Activated T-cell treated with anti-CD3 and anti-CD28 coated beads for 1 hour (primary cell): ENCODE measurements around the gene ALDH3B2.
"Not testable (repeated sequence)": the region's sequence is repeated elsewhere in the genome, so short reads cannot be mapped to it uniquely, and the experiment has no call there.

Experiments
- DNase-seq: peaks from one replicate; pipeline ENCODE4 v3.0.0-alpha.2; 2020; ENCODE audit warnings: low read depth

ALDH3B2 gene

GRCh38 chr11:67641338-67642172 lies 32.9 kb downstream of the ALDH3B2 start:
- DNase-seq, result no peak

GRCh38 chr11:67640758-67641337 lies 33.6 kb downstream of the ALDH3B2 start:
- DNase-seq, result no peak

DNA sequence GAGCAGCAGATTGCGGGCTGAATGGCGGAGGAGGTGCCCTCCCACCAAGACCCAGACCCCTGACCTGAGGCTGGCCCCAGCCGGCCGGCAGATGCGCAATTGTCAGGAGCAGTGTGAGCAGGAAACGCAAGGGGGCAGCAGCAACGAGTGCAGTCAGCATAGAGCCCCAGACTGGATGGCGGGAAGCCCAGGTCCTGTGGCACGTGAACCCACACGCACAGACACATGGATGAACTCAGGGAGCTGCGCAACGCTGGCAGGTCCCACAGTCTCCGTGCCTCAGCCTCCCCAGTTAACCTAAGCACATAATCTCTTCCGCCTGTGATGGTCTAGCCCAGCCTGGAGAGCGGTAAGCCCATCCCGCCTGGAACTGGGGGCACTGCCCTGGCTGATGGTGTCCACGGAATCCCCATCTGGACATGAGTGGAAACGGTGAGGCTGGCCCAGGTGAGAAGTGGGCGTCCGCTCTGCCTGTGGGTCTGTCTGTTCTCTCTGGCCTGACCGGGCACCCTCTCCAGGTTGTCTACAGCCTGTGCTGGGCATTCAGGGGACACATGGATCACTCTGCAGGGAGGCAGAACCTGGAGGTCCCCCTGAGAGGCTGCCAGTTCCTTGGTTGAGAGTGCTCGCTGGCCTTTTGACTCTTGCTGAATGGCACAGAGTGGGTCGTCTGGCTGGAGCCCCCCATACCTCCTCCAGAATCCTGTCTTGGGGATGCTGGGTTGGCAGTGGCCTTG lies 34.2 kb downstream of the ALDH3B2 start:
- peak; percentile 33 for DNase-seq

DNA sequence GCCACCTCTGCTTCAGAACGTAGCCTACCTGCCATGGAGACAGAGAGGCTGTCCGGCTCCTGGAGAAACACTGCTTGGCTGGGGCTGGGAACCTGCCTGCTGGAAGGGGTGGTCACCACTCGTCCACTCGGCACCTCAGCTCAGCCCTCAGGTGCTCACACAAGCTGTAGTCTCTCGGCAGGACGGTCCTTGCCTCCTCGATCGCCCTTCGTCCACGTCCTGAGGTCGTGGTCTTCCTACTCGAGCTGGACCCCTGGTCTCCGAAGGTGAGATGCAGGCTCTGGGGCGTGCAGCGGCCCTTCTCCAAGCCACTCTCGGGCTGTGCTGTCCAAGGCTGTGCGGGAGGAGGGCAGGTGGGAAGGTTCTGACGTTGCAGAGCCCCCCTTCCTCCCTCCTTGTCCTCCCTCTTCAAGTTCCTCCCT lies 35.0 kb downstream of the ALDH3B2 start, which contains the start of gene TBX10:
Gene TBX10, minus strand, starts transcription at position 326 of the 422 bp plus-strand sequence. Its CDS starts 291 bp downstream, at position 35.
- no peak for DNase-seq

- no peak for DNase-seq
Measured at GRCh38 chr11:67638535-67639437, 35.6 kb downstream of the ALDH3B2 start.

DNA sequence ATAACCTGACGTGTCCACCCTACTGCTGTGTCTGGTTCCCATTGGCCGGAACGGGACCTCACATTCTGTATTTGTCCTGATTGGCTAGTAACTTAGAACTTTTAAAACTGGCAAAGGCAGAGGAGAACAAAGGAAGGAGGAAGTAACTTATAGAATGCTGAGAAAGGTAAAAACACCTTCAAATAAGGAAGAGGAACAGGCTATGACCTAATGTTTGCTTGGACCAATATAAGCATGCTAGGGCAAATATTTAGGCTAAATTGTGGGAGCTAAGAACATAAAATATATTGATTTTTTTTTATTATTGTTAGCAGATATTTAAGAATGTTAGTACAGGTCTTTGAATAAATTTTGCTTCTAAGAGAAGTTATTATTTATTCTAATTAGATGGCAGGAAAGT lies 37.0 kb downstream of the ALDH3B2 start:
- DNase-seq, result not testable (repeated sequence)

DNA sequence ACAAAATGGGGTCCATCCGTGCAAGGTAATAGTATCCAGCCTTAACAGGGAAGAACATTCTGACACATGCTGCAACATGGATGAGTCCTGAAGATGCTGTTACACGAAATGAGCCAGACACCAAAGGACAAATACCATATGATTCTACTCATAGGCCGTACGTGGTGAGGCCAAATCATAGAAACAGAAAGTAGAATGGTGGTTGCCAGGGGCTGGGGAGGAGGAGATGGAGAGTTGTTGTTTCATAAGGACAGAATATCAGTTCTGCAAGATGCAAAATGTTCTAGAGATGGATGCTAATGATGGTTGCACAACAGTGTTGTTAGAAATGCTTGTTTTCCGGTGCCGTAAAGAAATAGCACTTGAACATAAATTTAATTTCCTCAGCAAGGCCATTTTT lies 37.5 kb downstream of the ALDH3B2 start:
- no peak for DNase-seq

DNA sequence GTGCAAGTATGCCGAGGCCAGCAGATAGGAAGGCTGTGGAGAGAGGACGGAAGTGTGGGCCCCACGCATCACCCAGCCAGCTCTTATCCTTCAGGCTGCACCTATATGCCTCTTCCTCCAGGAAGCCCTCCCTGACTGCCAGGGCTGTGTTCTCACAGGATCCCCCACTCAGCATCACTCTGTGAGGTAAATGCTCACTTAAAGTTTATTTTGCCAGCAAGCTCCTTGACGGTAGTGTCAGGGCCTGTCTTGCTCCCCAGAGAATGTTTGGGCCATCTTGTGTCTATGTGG lies 39.2 kb downstream of the ALDH3B2 start:
- DNase-seq, result no peak

DNA sequence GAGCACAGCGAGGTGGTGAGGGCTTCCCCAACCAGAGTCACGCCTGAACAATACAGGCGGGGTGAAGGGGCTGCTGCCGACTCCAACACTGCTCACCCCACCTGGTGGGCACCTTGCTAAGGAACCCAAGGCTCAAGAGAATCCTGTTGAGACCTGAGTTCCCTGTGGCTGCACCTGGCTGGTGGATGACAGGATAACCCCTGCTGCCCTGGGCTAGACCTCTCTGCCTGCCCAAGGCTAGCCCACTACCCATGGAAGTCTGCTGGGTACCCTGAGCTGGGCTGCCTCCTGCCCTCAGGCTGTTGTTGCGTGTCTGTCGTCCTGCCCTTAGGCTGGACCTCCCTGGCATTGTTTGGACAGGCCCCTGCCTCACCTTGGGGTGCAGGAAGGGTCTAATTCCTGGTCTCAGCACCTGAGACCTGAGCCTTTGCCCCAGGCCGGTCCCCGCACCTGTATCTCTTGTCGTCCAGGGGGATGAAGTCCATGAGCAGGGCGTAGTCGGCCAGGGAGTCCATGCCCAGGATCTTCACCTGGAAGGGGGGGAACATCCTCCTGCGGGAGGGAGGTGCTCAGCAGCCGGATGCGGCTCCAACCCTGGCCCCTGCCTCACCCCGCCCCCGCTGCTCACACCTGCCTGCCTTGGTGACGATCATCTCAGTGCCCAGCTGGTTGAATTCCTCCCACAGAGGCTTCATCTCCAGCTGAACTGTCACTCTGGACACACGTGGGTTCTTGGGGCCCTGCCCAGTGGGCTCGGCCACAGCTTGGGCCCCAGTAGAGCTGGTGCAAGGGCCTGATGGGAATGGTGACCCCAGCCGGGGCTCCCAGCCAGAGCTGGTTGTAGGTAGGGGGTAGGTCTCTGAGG lies 39.8 kb downstream of the ALDH3B2 start:
- no peak for DNase-seq

- DNase-seq, result no peak
Measured at GRCh38 chr11:67633758-67634365, 40.6 kb downstream of the ALDH3B2 start.

- DNase-seq, result no peak
Measured at GRCh38 chr11:67632982-67633755, 41.3 kb downstream of the ALDH3B2 start.

DNA sequence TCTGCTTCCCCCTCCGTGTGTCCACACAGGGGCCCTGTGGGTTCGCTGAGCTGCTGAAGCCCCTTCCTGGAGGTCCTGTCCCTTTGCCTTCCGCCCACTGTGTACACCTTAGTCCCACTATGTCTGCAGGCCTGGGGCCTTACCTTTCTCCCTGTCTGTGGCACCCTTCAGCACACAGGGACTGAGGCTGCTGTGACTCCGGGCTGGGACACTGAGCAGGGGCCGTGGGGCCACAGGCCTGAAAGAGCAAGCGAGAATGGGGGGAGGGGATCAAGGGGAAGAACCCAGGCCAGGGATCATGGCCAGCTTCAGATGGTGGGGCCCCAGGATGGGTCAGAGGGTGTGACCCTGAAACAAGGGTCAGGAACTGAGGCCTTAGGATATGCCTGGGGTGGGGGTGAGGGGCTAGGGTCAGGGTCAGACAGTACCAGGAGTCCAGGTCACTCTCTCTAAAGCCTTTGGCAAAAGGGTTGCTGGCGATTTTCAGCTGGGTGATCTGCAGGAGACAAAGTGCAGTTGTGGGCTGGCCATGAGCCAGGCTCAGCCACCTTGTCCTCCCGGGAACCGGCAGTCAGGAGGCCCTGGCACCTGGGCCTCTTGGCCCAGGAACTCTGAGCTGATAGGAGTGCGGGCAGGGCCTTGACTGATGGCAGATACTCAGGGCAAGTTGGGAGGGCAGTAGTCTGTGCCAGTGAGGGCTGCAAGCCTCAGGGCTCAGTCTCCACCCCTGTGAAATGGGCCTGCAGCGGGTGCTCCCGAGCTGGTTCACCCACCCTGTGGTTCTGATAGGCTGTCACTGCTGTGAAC lies 42.0 kb downstream of the ALDH3B2 start:
- DNase-seq, result no peak

GRCh38 chr11:67631853-67632174 lies 42.6 kb downstream of the ALDH3B2 start:
- DNase-seq, result no peak

GRCh38 chr11:67631411-67631810 lies 43.0 kb downstream of the ALDH3B2 start:
- DNase-seq, result no peak

- DNase-seq, result no peak
Measured at GRCh38 chr11:67630943-67631331, 43.5 kb downstream of the ALDH3B2 start.

GRCh38 chr11:67630228-67630942 lies 44.0 kb downstream of the ALDH3B2 start:
- DNase-seq, result peak; percentile 37

DNA sequence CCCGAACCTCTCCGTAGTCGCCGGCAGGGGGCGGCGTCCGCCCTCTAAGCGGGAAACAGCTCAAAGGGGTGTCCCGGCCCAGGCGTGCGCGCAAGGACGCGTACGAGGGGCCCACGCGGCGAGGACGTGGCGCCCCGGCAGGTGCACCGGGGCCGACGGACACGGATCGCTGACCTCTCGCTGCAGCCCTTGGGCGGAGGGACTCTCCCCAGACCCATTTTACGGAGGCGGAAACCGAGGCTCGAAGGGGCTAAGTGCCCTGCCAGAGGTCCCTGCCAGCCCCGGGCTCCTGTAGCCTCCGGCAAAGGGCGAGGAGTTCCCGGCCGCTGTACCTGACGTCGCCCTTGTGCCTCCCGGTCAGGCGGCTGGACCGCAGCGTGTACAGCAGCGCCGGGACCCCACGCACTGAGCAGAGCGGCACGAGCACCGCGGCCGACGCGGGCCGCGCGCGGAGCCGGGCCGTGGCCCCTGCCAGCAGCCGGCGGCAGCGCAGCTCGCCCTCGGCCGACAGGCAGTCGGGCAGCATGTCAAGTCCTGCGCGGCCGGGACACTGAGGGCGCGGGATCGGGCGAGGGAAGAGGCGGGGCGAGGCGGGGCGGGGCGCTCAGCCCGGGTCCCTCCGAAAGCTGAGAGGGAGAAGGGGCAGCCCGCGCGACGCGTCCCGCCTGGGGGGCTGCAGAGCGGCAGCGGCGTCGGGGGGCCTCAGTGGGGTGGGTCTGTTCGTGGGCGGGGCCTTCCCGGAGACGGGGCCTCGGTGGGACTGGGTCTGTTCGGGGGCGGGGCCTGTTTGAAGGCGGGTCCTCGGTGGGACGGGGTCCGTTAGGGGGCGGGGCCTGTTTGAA lies 44.8 kb downstream of the ALDH3B2 start, which contains the start of gene NUDT8:
Gene NUDT8, minus strand, starts transcription at position 552 of the 842 bp plus-strand sequence. Its CDS starts 26 bp downstream, at position 526.
- DNase-seq, result peak; percentile 98
